Heart left ventricle (tissue), 16 donors: Measurements from ENCODE around the gene MICU1. TPM values are rescaled to one million over a fixed set of nuclear protein-coding genes. Genes with fewer than 3 reads are reported as not detected.

Source experiments
- ATAC-seq, 4 donors: fragments of 200-7000 bp; cut with Tn5 transposase; one replicate each; pipeline ENCODE4 v1.9.1; 2020 to 2022; ENCODE audit warnings: moderate library complexity in 4 of 4, mild to moderate bottlenecking in 3 of 4, moderate number of reproducible peaks in 1 of 4
- DNase-seq, 5 donors: peaks; one replicate each; pipeline ENCODE4 v3.0.0-alpha.2; 2020
- H3K27ac ChIP-seq, 12 donors: fragments of 200-600 bp; sonication (generic) in 4 of 12; one replicate each; pipeline versions ENCODE4 v1.5.0 to v1.8.0; 2016 to 2022; ENCODE audit warnings: mild to moderate bottlenecking in 2 of 12
- H3K27me3 ChIP-seq, 9 donors: fragments of 200-600 bp; sonication (generic) in 2 of 9; one replicate each; pipeline versions ENCODE4 v1.5.1 to v1.8.0; 2016 to 2022; ENCODE audit warnings: mild to moderate bottlenecking in 3 of 9
- H3K36me3 ChIP-seq, 9 donors: fragments of 200-600 bp; sonication (generic) in 2 of 9; one replicate each; pipeline versions ENCODE4 v1.5.0 to v1.8.0; 2018 to 2022; ENCODE audit warnings: mild to moderate bottlenecking in 2 of 9
- H3K4me1 ChIP-seq, 12 donors: fragments of 200-600 bp; sonication (generic) in 4 of 12; one replicate each; pipeline versions ENCODE4 v1.5.0 to v1.8.0; 2016 to 2022; ENCODE audit warnings: mild to moderate bottlenecking in 3 of 12
- H3K4me3 ChIP-seq, 12 donors: fragments of 200-600 bp; sonication (generic) in 4 of 12; one replicate each; pipeline versions ENCODE4 v1.5.0 to v1.8.0; 2017 to 2022; ENCODE audit warnings: mild to moderate bottlenecking in 9 of 12, moderate library complexity in 4 of 12
- H3K9me3 ChIP-seq, 12 donors: fragments of 200-600 bp; sonication (generic) in 4 of 12; one replicate each; pipeline versions ENCODE4 v1.5.0 to v1.8.0; 2016 to 2022; ENCODE audit warnings: mild to moderate bottlenecking in 1 of 12
- POLR2A ChIP-seq, 2 donors: fragments of 450-650 bp; IDR thresholded peaks; one replicate each; pipeline ENCODE4 v1.6.1; 2017; ENCODE audit warnings: antibody characterized with exemption in 2 of 2, mild to moderate bottlenecking in 2 of 2, moderate library complexity in 2 of 2
- WGBS, 4 donors: extraction: QIAGEN DNeasy Blood & Tissue Kit in 2 of 4; methylation state at CpG; one replicate each; pipeline versions ENCODE4 v1.1.5 to v1.1.7; 2013 to 2018; 5-methylcytosine and 5-hydroxymethylcytosine counted together
- intact Hi-C, 10 donors: fragments of 100-400 bp; cut with DNase I; formaldehyde crosslinking; loops; one replicate each; pipeline versions ENCODE4 v1.11.1 to v1.14.2; 2022
- polyA plus RNA-seq, 2 donors: library from polyadenylated mRNA; stranded (reverse); fragments of 200-250 nt; gene quantifications; one replicate each; pipeline ENCODE4 v1.2.3, GENCODE V29; 2013
- total RNA-seq, 9 donors: library from RNA; depleted of rRNA in 2 of 9; stranded (reverse); fragments of >200 nt in 2 of 9; fragmentation: NEBNext Ultra II Directional in 3 of 9; extraction: Animal tissue kit (Norgen Biotek cat#: 25700) in 3 of 9; gene quantifications; one replicate each; pipeline versions ENCODE4 v1.1.0 to v1.2.4, GENCODE V29; 2016 to 2023
- TF ChIP-seq, protein P1 (sequence below), 12 donors: fragments of 200-600 bp; sonication (generic) in 4 of 12; IDR thresholded peaks; one replicate each; pipeline versions ENCODE4 v1.5.0 to v1.8.0; 2018 to 2022; ENCODE audit warnings: antibody characterized with exemption in 12 of 12, mild to moderate bottlenecking in 5 of 12
- donor health status: ischemic (EF 13 %, LVEDD 7.1; RV severe dilation, severe dysfunction).
- donor health status: healthy with polysubstance abuse.
- donor health status: DM: no; HTN: yes; CAD: no.
- donor health status: DM: no; HTN: no; CAD: no.
- donor health status: ischemic (EF 25% LVEDD 6.9; RV normal size, moderate dysfunction).
- donor health status: ischemic (EF 25% LVEDD 5.7; RV mildly dilated, moderate dysfunction).
- donor health status: healthy.
- donor health status: DM: yes; HTN: yes; CAD: no.
- donor health status: ischemic (EF 35%, LVEDD 5.7; RV mildly dilated, moderate dysfunction).
- donor health status: nonischemic (EF 11% LVEDD 7.7; RV severe dilation, severe dysfunction).
- donor health status: DM: yes; HTN: yes; CAD: no.
- donor health status: PGD.
- donor health status: ischemic (EF 29% LVEDD 5.4; RV normal size, mild dysfunction).
- donor health status: nonischemic (EF 23%, LVEDD 6.1; RV moderate dilation, normal function).

Gene MICU1
- total and polyA plus RNA-seq, 11 donors: 33.3 to 54.2 (median 43.1) TPM

DNA sequence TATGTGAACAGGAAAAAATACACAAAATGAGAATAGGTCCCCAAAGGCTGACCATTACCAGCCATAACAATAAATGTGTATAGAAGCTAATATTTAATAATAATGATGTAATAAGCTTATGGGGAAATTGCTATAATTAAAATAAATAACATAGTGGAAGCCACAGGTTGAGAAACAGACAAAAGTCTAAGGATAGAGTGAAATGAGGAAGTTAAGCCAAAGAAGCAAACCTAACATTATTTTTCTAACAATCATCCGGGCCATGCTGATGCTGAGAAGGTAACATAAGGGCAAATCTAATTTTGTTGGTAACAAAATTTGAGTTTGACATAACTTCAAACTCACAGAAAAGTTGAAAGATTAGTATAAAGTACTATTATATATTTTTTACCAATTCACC, 115.9 kb downstream of the MICU1 start:
- WGBS, 4 donors: 88 to 94% (median 90%) methylated on average over 1 of the region's 1 CpG
- no peak overlapping the region for H3K4me3 ChIP-seq
- peaks cover 0 to 12% (median 0%) of the 10 kb centered on the region in 12 donors for H3K9me3 ChIP-seq
- no peak overlapping the region for H3K27ac ChIP-seq
- H3K4me1 ChIP-seq: peaks cover 0 to 18% (median 0%) of the 10 kb centered on the region in 12 donors
- intact Hi-C loops: no loop called here
- no peaks in the 10 kb centered on the region for H3K27me3 ChIP-seq
- ATAC-seq (no peak), DNase-seq (no peak)
- TF ChIP-seq POLR2A (IDR thresholded peaks at IDR 0.05): no peak
- peaks cover 0 to 16% (median 4%) of the 10 kb centered on the region in 9 donors for H3K36me3 ChIP-seq

DNA sequence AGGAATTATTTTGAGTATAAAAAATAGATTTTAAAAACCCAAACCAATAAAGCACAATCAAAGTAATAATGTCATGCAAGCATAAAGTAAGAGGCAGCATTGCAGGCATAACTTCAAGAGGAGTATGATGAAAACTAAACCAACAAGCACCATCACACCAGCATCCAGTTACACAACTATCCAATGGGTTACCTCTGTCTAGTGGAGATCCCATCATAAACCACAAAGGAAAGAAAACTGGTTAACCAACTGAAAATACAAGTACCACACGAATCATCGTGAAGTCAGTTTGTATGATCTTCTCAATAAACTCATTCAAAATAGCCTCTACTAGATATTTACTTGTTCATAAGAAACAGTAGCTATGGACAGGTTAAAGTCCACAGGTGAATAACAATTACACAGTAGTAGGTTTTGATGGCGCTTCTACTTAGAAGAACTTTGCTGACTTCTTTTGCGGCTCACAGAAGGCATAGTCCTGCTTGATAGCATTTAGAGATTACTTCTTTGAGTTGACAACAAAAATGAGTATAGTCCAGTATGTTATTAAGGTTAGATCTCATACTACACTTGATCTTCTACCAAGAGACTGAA, 116.6 kb downstream of the MICU1 start:
- Histone ChIP-seq H3K27me3 (no peaks in the 10 kb centered on the region), H3K36me3 (peaks cover 0 to 16% (median 4%) of the 10 kb centered on the region in 9 donors), H3K4me1 (peaks cover 0 to 18% (median 0%) of the 10 kb centered on the region in 12 donors), H3K27ac (no peak overlapping the region), H3K4me3 (no peak overlapping the region), H3K9me3 (peaks cover 0 to 12% (median 0%) of the 10 kb centered on the region in 12 donors)
- TF ChIP-seq, protein P1, sequence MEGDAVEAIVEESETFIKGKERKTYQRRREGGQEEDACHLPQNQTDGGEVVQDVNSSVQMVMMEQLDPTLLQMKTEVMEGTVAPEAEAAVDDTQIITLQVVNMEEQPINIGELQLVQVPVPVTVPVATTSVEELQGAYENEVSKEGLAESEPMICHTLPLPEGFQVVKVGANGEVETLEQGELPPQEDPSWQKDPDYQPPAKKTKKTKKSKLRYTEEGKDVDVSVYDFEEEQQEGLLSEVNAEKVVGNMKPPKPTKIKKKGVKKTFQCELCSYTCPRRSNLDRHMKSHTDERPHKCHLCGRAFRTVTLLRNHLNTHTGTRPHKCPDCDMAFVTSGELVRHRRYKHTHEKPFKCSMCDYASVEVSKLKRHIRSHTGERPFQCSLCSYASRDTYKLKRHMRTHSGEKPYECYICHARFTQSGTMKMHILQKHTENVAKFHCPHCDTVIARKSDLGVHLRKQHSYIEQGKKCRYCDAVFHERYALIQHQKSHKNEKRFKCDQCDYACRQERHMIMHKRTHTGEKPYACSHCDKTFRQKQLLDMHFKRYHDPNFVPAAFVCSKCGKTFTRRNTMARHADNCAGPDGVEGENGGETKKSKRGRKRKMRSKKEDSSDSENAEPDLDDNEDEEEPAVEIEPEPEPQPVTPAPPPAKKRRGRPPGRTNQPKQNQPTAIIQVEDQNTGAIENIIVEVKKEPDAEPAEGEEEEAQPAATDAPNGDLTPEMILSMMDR (IDR thresholded peaks at IDR 0.05): no peak
- no peak for TF ChIP-seq POLR2A (IDR thresholded peaks at IDR 0.05)
- intact Hi-C loops: no loop called here
- DNase-seq (no peak), ATAC-seq (no peak)
- WGBS, 4 donors: 95 to 97% (median 97%) methylated on average over 4 of the region's 4 CpGs

DNA sequence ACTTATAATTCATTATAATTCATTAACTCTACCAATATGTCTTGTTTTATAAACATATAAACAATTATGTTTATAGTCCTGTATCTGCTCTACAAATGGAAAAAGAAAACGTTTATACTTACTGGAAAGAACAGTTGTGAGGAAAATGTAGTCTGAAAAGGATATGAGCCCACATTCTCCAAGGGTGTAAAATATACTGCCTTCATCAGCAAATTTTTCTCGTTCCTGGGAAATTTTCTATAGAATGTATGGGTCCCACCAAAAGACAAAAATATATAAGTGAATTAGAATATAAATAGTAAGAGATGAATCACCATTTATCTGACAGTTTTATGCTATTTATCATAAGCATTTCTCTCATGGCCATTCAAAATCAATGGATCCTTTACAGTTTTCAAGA, 117.8 kb downstream of the MICU1 start:
- H3K36me3 ChIP-seq: peaks cover 0 to 16% (median 4%) of the 10 kb centered on the region in 9 donors
- TF ChIP-seq POLR2A (IDR thresholded peaks at IDR 0.05): no peak
- TF ChIP-seq, protein P1 (IDR thresholded peaks at IDR 0.05): no peak
- 73 to 80% (median 76%) methylated on average over 2 of the region's 2 CpGs for WGBS, 4 donors
- peaks cover 0 to 24% (median 0%) of the 10 kb centered on the region in 12 donors for H3K4me1 ChIP-seq
- H3K9me3 ChIP-seq: peaks cover 0 to 10% (median 2%) of the 10 kb centered on the region in 12 donors
- intact Hi-C loops: no loop called here
- H3K27ac ChIP-seq: no peak overlapping the region
- no peaks in the 10 kb centered on the region for H3K27me3 ChIP-seq
- H3K4me3 ChIP-seq: no peak overlapping the region
- ATAC-seq (no peak), DNase-seq (no peak)

DNA sequence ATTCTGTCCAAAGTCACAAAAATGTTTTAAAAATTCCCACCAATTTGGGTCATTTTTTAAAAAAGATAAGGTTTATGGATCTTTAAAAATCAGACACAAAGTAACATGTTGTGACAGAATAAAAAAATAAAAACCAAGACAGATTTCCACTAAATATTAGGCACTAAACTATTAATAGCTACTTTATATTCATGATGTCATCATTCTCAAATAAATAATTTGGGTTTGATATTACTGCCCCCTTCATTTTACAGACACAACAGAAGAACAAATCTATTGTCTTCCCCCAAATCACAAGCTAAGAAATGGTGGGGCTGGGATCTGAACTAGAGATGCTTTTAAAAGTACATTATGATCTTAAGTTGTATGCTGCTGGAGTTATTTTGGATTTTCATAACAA, 119.4 kb downstream of the MICU1 start:
- peaks cover 0 to 10% (median 2%) of the 10 kb centered on the region in 12 donors for H3K9me3 ChIP-seq

More for the DNA sequence above, 119.4 kb downstream of the MICU1 start:
- DNase-seq: no peak
- TF ChIP-seq, protein P1 (IDR thresholded peaks at IDR 0.05): no peak
- TF ChIP-seq POLR2A (IDR thresholded peaks at IDR 0.05): no peak
- no peak overlapping the region for H3K27ac ChIP-seq
- intact Hi-C loops: no loop called here
- ATAC-seq: no peak
- peaks cover 0 to 16% (median 4%) of the 10 kb centered on the region in 9 donors for H3K36me3 ChIP-seq
- peaks cover 0 to 26% (median 0%) of the 10 kb centered on the region in 12 donors for H3K4me1 ChIP-seq
- no peaks in the 10 kb centered on the region for H3K27me3 ChIP-seq
- H3K4me3 ChIP-seq: no peak overlapping the region
